Hematopoietic multipotent progenitor cell treated with erythropoietin and hydrocortisone succinate and interleukin-3 and kit ligand, for 8 days (in vitro differentiated cells): ENCODE results near the gene ZNF546.
A peak's percentile ranks its signal among the peaks of the same experiment; 100 is the strongest.

ENCODE experiments used
- DNase-seq: peaks from one replicate; pipeline ENCODE4 v3.0.0-alpha.2; 2015

ZNF546 gene

GRCh38 chr19:40056505-40056904, 59.6 kb downstream of the ZNF546 start:
- peak; percentile 24 for DNase-seq

GRCh38 chr19:40057166-40057565, 60.3 kb downstream of the ZNF546 start:
- no peak for DNase-seq

GRCh38 chr19:40059624-40060023, 62.8 kb downstream of the ZNF546 start:
- DNase-seq, result no peak

- DNase-seq, result no peak
These were observed 73.2 kb downstream of the ZNF546 start for GRCh38 chr19:40070058-40070457.
